IPS-18a (cell line): ENCODE data around the gene HOXA1.

Experiments used
- H3K27ac ChIP-seq: one replicate; pipeline ENCODE4 v1.5.1; 2013; ENCODE audit warnings: low read length
- H3K27me3 ChIP-seq: one replicate; pipeline ENCODE4 v1.6.1; 2013; ENCODE audit warnings: mild to moderate bottlenecking, low read length; ENCODE audit not compliant: control insufficient read depth, insufficient read depth
- H3K36me3 ChIP-seq: one replicate; pipeline ENCODE4 v1.6.1; 2013; ENCODE audit warnings: low read depth, low read length; ENCODE audit not compliant: control insufficient read depth
- H3K4me1 ChIP-seq: one replicate; pipeline ENCODE4 v1.6.1; 2013; ENCODE audit warnings: low read depth, low read length; ENCODE audit not compliant: control insufficient read depth
- H3K4me3 ChIP-seq: one replicate; pipeline ENCODE4 v1.5.1; 2013; ENCODE audit warnings: low read length
- H3K9ac ChIP-seq: one replicate; pipeline ENCODE4 v1.6.1; 2013; ENCODE audit warnings: mild to moderate bottlenecking, low read length, moderate library complexity
- H3K9me3 ChIP-seq: one replicate; pipeline ENCODE4 v1.6.1; 2013; ENCODE audit warnings: low read depth, low read length; ENCODE audit not compliant: control insufficient read depth

Gene HOXA1

GRCh38 chr7:27095897-27096767 is at the start of gene HOXA1:
HOXA1 (minus strand) TSS chr7:27096000; CDS start chr7:27095912, 88 bp downstream.
- Histone ChIP-seq H3K9ac (peak within 1 kb of the TSS; percentile 4), H3K36me3 (no peaks in the 10 kb centered on the region), H3K9me3 (no peaks in the 10 kb centered on the region), H3K27ac (no peak within 1 kb of the TSS), H3K27me3 (peaks cover 100% of the 10 kb centered on the region), H3K4me1 (peaks cover 29% of the 10 kb centered on the region), H3K4me3 (peak within 1 kb of the TSS; percentile 53)

GRCh38 chr7:27145165-27145913 is 49.5 kb upstream of the HOXA1 start:
- Histone ChIP-seq H3K4me3 (no peak overlapping the region), H3K9me3 (peaks cover 3% of the 10 kb centered on the region), H3K27ac (no peak overlapping the region)

GRCh38 chr7:27144781-27145164 is 49.0 kb upstream of the HOXA1 start:
- Histone ChIP-seq H3K4me3 (no peak overlapping the region), H3K36me3 (no peaks in the 10 kb centered on the region), H3K9me3 (peaks cover 3% of the 10 kb centered on the region), H3K9ac (no peak overlapping the region), H3K27ac (no peak overlapping the region), H3K27me3 (peaks cover 100% of the 10 kb centered on the region), H3K4me1 (peaks cover 3% of the 10 kb centered on the region)

More at GRCh38 chr7:27145165-27145913, 49.5 kb upstream of the HOXA1 start:
- Histone ChIP-seq H3K9ac (no peak overlapping the region), H3K36me3 (no peaks in the 10 kb centered on the region), H3K27me3 (peaks cover 100% of the 10 kb centered on the region), H3K4me1 (peaks cover 3% of the 10 kb centered on the region)

- Histone ChIP-seq H3K27ac (no peak overlapping the region), H3K9me3 (peaks cover 3% of the 10 kb centered on the region), H3K36me3 (no peaks in the 10 kb centered on the region), H3K4me3 (no peak overlapping the region), H3K9ac (no peak overlapping the region), H3K4me1 (peaks cover 3% of the 10 kb centered on the region), H3K27me3 (peaks cover 100% of the 10 kb centered on the region)
Measured at GRCh38 chr7:27143950-27144780, 48.4 kb upstream of the HOXA1 start.

GRCh38 chr7:27143023-27143949 is 47.5 kb upstream of the HOXA1 start, which contains the start of gene HOXA5:
HOXA5 (minus strand) TSS chr7:27143681; CDS start chr7:27143607, 74 bp downstream.
- Histone ChIP-seq H3K4me1 (peaks cover 3% of the 10 kb centered on the region), H3K9ac (no peak within 1 kb of the TSS), H3K27me3 (peaks cover 100% of the 10 kb centered on the region), H3K9me3 (peaks cover 3% of the 10 kb centered on the region), H3K36me3 (no peaks in the 10 kb centered on the region), H3K4me3 (peak within 1 kb of the TSS; percentile 71), H3K27ac (no peak within 1 kb of the TSS)

- Histone ChIP-seq H3K9ac (no peak overlapping the region), H3K9me3 (peaks cover 3% of the 10 kb centered on the region), H3K27me3 (peaks cover 100% of the 10 kb centered on the region), H3K4me3 (peak overlapping the region; percentile 71), H3K36me3 (no peaks in the 10 kb centered on the region), H3K27ac (no peak overlapping the region), H3K4me1 (peaks cover 3% of the 10 kb centered on the region)
Measured at GRCh38 chr7:27142580-27143022, 46.8 kb upstream of the HOXA1 start.

GRCh38 chr7:27141923-27142579 is 46.3 kb upstream of the HOXA1 start:
- Histone ChIP-seq H3K4me3 (peak overlapping the region; percentile 71), H3K27me3 (peaks cover 100% of the 10 kb centered on the region), H3K9ac (no peak overlapping the region), H3K4me1 (peaks cover 3% of the 10 kb centered on the region), H3K9me3 (peaks cover 3% of the 10 kb centered on the region), H3K27ac (no peak overlapping the region), H3K36me3 (no peaks in the 10 kb centered on the region)

- no peak overlapping the region for H3K9ac ChIP-seq
- H3K27ac ChIP-seq = no peak overlapping the region
- peaks cover 100% of the 10 kb centered on the region for H3K27me3 ChIP-seq
- peaks cover 3% of the 10 kb centered on the region for H3K9me3 ChIP-seq
- peaks cover 3% of the 10 kb centered on the region for H3K4me1 ChIP-seq
- no peak overlapping the region for H3K4me3 ChIP-seq
- H3K36me3 ChIP-seq = no peaks in the 10 kb centered on the region
Measured at GRCh38 chr7:27141137-27141922, 45.5 kb upstream of the HOXA1 start.

GRCh38 chr7:27140126-27140857 is 44.5 kb upstream of the HOXA1 start:
- no peak overlapping the region for H3K27ac ChIP-seq
- H3K9ac ChIP-seq = no peak overlapping the region
- H3K27me3 ChIP-seq = peaks cover 100% of the 10 kb centered on the region
- peaks cover 3% of the 10 kb centered on the region for H3K4me1 ChIP-seq
- no peaks in the 10 kb centered on the region for H3K36me3 ChIP-seq
- H3K9me3 ChIP-seq = peaks cover 3% of the 10 kb centered on the region
- H3K4me3 ChIP-seq = no peak overlapping the region
